Fibroblast of skin of scalp (primary cell): ENCODE data around the gene CCR5AS.
"Not testable (repeated sequence)": the region's sequence is repeated elsewhere in the genome, so short reads cannot be mapped to it uniquely, and the experiment has no call there.

ENCODE experiments used
- DNase-seq: peaks from one replicate; pipeline ENCODE4 v3.0.0-alpha.2; 2013

The CCR5AS gene

DNA sequence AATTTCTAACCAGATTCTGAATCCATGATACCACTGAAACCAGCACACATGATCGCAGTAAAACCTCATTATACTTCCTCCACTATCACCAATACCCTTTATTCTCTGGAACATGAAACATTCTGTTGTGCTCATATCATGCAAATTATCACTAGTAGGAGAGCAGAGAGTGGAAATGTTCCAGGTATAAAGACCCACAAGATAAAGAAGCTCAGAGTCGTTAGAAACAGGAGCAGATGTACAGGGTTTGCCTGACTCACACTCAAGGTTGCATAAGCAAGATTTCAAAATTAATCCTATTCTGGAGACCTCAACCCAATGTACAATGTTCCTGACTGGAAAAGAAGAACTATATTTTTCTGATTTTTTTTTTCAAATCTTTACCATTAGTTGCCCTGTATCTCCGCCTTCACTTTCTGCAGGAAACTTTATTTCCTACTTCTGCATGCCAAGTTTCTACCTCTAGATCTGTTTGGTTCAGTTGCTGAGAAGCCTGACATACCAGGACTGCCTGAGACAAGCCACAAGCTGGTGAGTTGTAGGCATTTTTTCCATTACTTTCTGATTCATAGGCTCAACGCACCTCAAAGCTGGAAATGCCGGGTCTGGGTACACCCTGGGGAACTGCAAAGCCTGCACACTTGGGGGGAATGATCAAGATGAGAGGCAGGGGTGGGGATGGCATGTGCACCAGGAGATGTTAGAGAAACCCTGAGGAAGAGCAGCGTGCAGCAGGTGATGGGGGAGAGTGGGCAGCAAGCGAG lies 53.0 kb downstream of the CCR5AS start, which contains the start of gene CCR2:
Gene CCR2 (plus strand): TSS at position 465 of the 764 bp plus-strand sequence. CDS start 3,417 bp downstream, outside the sequence.
- DNase-seq: no peak

DNA sequence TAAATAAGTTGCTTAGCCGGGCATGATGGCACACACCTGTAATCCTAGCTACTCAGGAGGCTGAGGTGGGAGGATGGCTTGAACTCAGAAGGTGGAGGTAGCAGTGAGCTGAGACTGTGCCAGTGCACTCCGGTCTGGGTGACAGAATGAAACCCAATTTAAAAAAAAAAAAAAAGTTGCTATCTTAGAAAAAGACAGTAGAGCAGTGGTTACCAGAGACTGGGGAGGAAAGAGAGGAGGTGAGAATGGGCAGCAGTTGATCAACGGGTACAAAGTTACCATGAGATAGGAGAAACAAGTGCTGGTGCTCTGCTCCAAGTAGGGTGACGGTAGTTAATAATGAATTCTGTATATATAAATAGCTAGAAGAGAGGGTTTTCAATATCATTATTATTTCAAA lies 53.8 kb downstream of the CCR5AS start:
- DNase-seq: no peak

DNA sequence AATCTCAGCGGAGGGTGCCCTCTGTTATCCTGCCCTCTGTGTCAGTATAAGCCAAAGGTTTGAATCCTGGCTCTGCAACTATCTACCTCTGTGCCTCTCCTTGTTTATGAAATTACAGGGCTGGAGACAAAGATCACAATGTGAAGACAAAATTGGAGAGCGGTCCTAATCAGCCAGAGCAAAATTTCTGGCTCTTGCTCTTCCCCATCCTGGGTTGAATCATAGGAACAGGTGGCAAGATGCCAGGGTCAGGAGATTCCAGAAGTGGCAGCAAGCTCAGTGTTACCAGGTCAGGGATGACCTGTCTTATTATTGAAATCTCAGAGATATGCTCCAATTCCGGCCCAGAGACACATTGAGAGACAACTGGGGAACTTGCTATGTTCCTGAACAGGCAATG lies 55.2 kb downstream of the CCR5AS start:
- DNase-seq: no peak

DNA sequence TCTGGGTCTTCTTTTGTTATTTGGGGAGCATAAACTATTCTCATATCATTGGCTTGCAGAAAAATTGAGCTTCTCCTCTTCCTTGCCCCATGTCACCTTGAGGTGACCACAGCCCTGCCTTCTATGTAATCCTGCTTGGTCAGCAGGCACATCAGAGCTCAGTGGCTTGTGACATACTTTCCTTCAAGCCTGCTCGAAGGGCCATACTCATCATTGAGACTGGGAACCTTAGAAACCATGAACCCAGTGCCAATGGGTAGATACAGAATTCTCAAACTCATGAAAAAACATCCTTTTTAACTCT lies 56.7 kb downstream of the CCR5AS start:
- DNase-seq: no peak

DNA sequence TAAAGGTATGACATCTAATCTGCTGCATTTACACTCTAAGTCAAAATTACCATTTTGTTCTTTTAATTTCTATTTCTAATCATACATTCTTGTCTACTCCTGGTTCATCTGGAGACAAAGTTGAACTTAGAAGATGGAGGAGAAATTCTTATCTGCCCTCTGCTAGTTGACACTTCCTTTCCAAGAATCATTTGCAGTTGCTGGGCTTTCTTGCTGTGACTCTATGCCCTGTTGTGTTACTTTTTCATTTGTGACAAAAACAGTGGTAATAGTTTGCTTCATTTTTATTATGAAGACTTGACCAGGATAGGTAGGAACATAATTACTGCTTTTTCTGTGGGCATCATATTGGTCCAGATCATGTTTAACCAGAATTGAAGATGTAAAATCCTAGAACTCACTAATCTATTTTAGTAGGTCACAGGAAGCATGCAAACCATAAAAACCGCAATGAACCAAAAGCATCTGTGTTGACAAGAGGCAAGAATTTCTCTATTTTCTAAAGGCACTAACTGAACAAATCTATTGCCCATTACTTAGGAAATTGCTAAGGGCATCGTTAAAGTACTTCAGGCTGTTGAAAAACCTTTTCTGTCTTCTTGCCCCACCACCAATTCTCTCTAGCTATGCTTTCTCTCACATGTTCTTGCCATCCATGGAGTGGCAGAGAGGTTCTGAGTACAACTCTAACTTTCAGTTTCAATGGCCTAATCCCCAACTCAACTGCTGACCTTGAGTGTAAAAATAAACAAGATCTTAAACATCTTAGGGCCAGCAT lies 57.2 kb downstream of the CCR5AS start:
- DNase-seq: no peak

DNA sequence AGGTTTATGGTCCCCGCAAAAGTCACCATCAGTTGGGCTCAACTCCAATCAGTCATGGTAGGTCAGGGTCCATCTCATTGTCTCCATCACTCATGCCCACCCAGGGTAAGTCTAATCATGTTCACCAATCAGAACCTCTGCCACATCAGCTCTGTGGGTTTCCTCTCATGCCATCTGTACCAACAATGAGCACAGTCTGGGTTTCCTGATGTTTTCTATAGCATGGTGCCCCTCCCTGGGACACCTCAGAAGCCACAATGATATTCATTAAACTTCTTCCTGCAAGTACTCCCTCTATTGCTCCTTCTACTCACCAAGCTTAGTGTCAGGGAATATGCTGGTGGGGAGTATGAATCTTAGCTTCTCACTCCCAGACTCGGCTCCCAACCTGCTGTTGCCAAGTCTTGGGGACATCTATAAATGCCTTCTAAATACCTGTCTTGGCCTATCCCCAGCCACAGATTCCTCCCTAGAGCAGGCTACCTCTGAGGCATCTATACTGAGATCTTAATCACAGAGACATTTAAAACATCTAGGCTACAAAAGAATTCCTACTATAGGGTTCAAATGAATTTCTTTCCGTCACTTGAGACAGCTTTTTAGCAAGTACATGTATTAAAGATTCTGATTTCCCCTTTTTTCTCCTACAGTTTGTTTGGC lies 57.9 kb downstream of the CCR5AS start:
- DNase-seq: no peak

DNA sequence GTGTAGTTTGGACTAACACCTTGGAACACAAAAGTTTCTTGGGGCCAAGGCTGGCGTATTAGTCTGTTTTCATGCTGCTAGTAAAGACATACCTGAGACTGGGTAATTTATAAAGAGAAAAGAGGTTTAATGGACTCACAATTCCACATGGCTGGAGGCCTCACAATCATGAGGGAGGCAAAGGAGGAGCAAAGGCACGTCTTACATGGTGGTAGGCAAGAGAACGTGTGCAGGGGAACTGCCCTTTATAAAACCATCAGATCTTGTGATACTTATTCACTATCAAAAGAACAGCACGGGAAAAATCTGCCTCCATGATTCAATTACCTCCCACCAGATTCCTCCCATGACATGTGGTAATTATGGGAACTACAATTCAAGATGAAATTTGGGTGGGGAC lies 62.4 kb downstream of the CCR5AS start:
- no peak for DNase-seq

DNA sequence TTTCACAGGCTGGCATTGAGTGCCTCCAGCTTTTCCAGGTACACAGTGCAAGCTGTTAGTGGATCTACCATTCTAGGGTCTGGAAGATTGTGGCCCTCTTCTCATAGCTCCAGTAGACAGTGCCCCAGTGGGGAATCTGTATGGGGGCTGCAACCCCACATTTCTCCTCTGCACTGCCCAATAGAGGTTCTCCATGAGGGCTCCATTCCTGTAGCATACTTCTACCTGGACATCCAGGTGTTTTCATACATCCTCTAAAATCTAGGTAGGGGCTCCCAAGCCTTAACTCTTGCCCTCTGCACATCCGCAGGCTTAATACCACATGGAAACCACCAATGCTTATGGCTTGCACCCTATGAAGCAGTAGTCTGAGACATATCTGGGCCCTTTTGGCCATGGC lies 68.0 kb downstream of the CCR5AS start:
- DNase-seq: no peak

DNA sequence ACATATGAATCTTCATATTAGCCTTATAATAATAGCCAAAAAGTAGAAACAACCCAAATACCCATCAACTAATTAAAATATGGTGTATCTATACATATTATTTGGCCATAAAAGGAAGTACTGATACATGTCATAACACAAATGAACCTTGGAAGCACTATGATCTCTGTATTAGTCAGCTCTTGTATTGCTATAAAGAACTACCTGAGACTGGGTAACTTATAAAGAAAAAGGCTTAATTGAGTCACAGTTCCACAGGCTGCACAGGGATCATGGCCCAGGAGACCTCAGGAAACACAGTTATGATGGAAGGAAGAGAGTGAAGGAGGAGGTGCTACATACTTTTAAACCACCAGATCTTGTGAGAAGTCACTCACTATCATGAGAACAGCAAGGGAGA lies 69.0 kb downstream of the CCR5AS start:
- DNase-seq: no peak

DNA sequence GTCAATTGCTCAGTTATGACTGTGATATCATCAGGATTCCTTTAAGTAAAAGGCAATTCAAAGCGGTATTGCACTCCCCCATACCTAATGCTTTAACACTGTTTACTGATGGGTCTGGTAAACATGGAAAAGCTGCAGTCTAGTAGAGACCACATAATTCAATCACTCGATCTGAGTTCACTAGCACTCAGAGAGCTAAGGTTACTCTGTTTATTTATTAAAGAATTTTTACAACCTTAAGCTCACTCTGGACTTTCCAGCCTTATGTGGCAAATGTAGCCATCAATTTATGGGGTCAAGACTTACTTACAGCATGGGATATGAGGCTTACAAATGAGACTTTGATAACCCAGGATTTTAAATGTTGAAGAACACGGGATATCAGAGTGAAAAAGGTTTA lies 71.3 kb downstream of the CCR5AS start:
- DNase-seq: no peak

DNA sequence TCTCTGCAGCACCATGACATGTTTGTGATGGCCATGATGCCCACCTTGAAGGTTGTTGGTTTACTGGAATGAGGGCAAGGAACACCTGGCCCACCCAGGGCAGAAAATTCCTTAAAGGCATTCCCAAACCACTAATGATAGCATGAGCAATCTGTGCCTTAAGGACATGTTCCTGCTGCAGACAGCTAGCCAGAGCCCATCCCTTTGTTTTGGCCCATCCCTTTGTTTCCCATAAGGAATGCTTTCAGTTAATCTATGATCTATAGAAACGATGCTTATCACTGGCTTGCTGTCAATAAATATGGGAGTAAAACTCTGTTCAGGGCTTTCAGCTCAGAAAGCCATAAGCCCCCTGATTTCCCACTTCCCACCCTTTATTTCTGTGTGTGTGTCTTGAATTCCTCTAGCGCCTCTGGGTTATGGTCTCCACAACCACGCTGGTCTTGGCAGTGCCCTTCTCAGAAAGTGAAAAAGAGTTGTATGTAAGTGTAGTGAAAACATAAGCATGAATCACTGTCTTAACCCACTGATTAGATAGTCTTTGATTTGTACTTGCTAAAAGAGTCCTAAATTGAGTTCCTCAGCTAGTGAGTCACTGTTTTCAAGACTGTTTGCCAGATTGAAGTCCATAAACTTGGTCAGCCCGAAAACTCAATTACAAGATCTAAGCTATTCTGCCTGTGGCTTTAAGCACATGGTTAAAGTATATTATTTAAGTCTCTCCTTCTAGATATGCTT lies 72.0 kb downstream of the CCR5AS start:
- peak; percentile 13 for DNase-seq

DNA sequence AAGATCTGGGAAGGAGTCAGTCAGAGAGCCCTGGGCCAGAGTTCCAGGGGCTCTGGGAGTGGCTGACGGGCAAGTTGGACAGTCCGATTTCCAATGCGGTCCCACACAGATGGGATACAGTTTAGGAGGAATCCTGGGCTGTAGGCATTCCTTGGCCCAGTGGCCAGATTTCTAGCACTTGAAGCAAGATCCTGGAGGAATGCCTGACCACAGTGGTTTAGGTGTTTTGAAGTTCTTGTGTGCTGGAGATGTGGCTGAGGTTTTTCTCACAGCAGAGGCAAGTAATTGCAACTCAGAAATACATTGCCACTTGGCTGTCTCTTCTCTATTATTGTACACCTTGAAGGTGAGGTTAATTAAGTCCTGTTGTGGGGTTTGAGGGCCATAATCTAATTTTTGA lies 76.2 kb downstream of the CCR5AS start:
- DNase-seq: not testable (repeated sequence)

DNA sequence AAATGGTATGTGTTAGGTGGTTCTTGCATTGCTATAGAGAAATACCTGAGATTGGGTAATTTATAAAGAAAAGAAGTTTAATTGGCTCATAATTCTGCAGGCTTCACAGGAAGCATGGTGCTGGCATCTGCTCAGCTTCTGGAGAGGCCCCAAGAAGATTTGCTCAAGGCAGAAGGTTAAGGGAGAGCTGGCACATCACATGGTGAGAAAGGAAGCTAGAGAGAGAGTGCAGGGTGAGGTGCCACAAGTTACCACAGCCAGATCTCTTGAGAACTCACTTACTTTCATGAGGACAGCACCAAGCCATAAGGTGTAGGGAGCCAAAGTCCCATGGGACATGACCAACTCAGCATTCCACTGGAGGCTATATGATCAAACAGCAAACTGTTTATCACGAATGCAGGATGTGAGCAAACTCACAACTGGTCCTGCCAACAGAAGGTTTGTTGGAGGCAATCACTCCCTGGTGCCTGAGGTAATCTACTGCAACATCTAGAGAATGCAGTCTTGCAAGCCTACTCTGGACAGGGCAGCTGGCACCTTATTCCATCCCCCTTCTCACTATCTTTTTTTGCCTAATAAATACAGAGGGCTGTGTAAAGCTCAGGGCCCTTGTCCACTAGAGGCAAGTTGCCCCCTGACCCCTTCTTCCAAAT lies 81.1 kb downstream of the CCR5AS start:
- no peak for DNase-seq

DNA sequence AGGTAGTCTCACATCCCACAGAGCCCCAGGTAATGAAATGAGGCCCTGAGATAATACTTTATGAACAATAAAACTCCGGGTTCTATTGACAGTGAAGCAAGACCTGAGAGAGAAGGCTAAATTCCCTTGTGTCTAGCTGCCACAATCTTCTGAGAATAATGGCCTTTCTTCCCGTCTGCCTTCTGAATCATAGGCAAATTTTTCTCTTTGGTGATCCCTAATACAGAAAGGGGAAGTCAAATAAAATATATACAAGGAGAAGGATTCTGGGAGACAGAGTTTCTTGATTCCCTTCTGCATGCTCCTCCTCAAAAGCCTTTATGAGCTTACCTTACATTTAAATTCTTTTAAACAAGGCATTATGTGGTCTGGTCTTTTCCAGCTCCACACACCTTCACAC lies 82.8 kb downstream of the CCR5AS start:
- no peak for DNase-seq

DNA sequence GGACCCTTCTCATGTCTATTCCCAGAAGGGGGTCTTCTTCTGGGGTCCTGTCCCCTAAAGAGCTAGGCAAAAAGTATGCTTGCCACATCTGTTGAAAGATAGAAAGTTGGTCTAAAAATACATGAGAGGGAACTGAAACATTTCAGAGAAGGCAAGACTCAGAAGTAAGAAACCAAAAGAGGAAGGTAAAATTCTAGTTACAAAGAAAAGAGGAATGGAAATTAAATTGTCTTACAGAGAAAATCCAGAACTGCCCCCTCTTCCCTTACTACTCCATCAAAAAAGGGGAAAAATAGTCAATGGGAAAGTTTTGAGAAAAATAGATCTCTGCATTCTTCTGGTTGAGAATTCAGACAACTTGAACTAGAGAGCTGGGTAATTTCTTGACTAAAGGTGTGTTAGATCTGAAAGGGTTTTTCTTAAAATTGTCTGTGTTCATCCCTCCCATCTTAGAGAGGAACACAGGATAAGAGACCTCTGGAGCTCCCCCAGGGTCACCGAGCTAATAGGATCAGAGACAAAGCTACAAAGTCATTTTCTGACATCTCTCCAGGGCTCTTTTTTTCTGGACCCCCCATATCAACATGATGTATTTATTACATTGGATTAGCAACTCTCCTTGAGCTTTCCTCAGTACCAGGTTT lies 85.3 kb downstream of the CCR5AS start:
- no peak for DNase-seq

DNA sequence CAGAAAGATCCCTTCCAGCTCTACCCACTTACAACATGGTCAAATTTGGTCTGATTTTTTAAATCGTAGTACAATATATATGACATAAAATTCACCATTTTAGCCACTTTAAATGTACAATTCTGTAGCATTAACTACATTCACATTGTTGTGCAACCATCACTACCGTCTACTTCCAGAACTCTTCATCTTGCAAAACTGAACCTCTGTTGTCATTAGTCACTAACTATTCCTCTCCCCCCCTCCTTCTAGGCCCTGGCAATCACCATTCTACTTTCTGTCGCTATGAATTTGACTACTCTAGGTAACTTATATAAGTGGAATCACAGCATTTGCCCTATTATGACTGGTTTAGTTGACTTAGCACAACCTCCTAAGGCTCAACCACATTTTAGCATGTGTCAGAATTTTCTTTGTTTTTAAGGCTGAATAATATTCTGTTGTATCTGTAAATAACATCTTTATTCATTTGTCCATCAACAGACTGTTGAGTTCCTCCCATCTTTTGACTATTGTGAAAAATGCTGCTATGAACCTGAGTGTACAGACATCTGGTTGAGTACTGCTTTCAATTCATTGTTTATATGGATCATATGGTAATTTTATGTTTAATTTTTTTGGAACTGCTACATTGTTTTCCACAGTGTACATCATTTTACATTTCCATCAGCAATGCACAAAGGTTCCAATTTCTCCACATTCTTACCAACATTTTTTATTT lies 88.5 kb downstream of the CCR5AS start:
- no peak for DNase-seq

DNA sequence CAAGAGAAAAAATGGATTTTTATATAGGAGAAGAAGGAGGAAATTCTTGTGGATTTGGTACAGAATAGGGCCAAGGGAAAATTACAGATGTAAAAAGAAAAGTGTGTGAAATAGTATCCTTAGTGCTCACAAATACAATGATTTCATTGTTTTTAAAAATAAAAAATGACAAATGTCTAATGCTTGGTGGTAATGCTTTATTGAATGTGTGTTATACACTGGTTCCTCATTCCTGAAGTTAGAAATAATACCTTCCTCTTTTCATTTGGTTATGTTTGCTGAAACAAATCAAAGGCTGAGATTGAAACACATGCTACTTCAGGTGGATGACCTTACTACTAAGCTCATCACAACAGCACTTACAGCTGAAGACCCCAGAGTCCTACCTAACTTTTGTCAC lies 90.7 kb downstream of the CCR5AS start:
- no peak for DNase-seq

DNA sequence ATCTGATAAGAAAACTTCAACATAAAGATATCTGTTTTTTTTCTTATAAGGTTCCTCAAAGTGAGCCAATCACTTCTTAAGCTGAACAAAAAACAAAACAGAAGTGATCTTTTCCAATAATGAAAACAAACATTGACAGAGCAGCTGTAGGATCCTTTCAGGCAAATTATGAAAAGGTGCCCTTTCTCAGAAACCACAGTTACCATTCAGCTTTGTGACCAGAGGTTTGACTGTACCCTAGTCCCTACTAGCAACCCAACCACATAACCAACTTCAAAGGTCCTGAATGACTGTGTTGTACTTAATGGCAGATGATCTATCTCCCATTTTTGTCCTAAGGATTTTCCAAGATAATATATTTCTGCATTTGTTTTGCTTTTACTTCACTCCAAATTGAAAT lies 92.3 kb downstream of the CCR5AS start:
- DNase-seq: no peak
